Activated CD4-positive, CD25-positive, alpha-beta regulatory T cell (primary cell): ENCODE measurements around the gene FGD5.

Source experiments
- DNase-seq, 4 experiments: peaks; one replicate each; lab custom pipeline; 2025; lab: John Stamatoyannopoulos, UW

Gene FGD5

GRCh38 chr3:14849638-14850230, 31.0 kb downstream of the FGD5 start:
- no peak for DNase-seq

GRCh38 chr3:14852058-14852594, 33.4 kb downstream of the FGD5 start:
- no peak for DNase-seq

- no peak for DNase-seq
These were observed 34.0 kb downstream of the FGD5 start for GRCh38 chr3:14852717-14853116.

- no peak for DNase-seq
These were observed 34.6 kb downstream of the FGD5 start for GRCh38 chr3:14853271-14853951.

- no peak for DNase-seq
These were observed 38.7 kb downstream of the FGD5 start for GRCh38 chr3:14857506-14857905.

GRCh38 chr3:14858105-14858504, 39.3 kb downstream of the FGD5 start:
- no peak for DNase-seq

GRCh38 chr3:14859880-14860279, 41.1 kb downstream of the FGD5 start:
- no peak for DNase-seq

GRCh38 chr3:14861031-14861430, 42.3 kb downstream of the FGD5 start:
- no peak for DNase-seq

- DNase-seq, result no peak
These were observed 42.9 kb downstream of the FGD5 start for GRCh38 chr3:14861446-14862302.

GRCh38 chr3:14862303-14862660, 43.5 kb downstream of the FGD5 start:
- DNase-seq, result no peak

- no peak for DNase-seq
These were observed 44.0 kb downstream of the FGD5 start for GRCh38 chr3:14862661-14863230.

- no peak for DNase-seq
These were observed 44.8 kb downstream of the FGD5 start for GRCh38 chr3:14863333-14864100.

- no peak for DNase-seq
These were observed 45.4 kb downstream of the FGD5 start for GRCh38 chr3:14864131-14864530.

- no peak for DNase-seq
These were observed 47.9 kb downstream of the FGD5 start for GRCh38 chr3:14866627-14867026.

GRCh38 chr3:14867936-14868570, 49.3 kb downstream of the FGD5 start:
- DNase-seq, result no peak

- no peak for DNase-seq
These were observed 51.4 kb downstream of the FGD5 start for GRCh38 chr3:14869917-14870782.

- no peak for DNase-seq
These were observed 52.0 kb downstream of the FGD5 start for GRCh38 chr3:14870783-14871060.

GRCh38 chr3:14871456-14872200, 52.9 kb downstream of the FGD5 start:
- DNase-seq, result no peak

GRCh38 chr3:14872706-14873105, 53.9 kb downstream of the FGD5 start:
- DNase-seq, result no peak

- DNase-seq, result no peak
These were observed 56.0 kb downstream of the FGD5 start for GRCh38 chr3:14874784-14875183.
